HG03097 (cell line): ENCODE results near the gene AHNAK2.
"Not testable (repeated sequence)": the region's sequence is repeated elsewhere in the genome, so short reads cannot be mapped to it uniquely, and the experiment has no call there.

Source experiments
- ATAC-seq: cut with Tn5 transposase; IDR thresholded peaks from one replicate; pipeline ENCODE4 v1.9.1; 2021; ENCODE audit not compliant: unreplicated experiment, low FRiP score

AHNAK2 gene

DNA sequence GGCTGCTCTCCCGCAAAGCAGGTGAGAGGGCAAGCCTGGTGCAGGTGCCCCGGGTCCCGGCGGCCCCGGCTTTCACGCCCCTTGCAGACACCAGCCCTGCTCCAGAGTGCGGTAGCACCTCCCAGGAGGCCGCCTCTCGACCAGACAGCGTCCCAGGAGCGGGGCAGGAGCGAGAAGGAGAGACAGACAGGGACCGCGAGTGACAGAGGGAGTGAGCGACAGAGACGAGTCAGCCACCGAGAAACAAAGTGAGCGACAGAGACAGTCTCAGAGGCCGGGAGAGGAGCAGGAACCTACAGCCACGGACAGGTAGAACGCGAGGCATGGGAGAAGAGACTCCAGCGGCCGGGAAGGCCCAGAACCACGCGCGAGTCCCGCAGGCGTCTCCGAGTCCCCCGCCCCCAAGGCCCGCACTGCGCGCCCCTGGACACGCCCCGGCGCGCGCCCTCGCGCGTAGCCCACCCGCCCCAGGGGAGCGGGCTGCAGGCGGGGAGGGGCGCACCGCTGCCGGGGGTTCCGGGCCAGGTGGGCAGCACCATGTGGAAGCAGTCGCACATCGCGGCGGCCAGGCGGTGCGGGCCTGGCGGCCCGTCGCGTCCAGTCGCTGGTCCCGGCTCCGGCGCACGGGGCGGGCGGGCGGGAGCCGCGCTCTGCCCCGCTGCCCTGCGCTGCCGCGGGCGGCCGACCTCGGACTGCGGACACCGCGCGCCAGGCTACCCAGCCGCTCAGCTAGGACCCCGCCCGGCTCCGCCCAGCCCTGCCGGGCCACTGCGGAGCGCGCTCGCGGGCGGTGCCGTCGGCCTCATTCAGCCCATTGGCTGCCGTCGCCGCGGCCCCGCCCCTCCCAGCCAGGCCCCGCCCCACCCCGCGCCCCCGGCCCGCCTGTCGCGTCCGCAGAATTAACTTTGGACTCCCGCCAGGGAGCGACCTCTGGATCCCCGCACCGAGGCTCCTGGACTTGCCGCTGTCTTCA is at the start of gene AHNAK2:
Gene AHNAK2, minus strand, starts transcription at position 694 of the 973 bp plus-strand sequence. Its CDS starts 137 bp downstream, at position 557.
- ATAC-seq = no peak

DNA sequence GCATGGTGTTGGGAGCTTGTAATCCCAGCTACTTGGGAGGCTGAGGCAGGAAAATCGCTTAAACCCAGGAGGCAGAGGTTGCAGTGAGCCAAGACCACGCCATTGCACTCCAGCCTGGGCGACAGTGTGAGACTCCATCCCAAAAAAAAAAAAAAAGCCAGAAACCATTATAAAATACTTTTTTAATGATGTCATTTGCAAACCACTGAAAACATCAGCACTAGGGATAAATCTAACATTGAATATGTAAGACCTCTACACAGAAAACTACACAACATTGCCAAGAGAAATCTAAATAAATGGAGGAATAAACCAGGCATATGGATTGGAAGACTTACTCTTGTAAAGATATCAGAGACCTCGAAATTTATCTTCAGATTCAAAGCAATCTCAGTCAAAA is 49.5 kb upstream of the AHNAK2 start:
- ATAC-seq = not testable (repeated sequence)

DNA sequence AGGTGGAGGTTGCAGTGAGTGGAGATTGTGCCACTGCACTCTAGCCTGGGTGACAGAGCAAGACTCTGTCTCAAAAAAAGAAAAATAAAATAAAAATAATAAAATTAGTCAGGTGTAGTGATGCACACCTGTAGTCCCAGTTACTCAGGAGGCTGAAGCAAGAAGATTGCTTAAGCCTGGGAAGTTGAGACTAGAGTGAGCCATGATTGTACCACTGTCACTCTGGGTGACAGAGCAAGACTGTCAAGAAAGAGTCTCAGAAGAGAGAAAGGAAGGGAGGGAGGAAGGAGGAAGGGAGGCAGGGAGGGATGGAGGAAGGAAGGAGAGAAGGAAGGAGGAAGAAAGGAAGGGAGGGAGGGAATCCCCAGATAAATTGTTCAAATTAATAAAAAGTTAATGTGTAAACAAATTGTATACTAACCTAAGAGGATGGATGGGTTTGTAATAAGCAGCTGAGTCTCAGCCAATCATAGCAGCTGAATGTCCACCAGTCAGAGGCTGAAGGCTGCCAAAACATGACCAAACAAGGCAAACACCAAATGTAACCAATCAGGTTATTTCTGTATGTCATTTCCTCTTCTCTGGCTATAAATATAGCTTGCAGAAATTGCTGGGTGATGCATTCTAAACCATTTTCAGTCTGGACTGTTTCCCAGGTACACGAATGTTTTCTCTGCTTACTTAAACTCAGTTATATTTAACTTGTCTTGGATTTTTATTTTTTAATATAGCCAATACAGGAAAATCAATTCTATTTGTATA is 48.8 kb upstream of the AHNAK2 start:
- ATAC-seq = no peak

DNA sequence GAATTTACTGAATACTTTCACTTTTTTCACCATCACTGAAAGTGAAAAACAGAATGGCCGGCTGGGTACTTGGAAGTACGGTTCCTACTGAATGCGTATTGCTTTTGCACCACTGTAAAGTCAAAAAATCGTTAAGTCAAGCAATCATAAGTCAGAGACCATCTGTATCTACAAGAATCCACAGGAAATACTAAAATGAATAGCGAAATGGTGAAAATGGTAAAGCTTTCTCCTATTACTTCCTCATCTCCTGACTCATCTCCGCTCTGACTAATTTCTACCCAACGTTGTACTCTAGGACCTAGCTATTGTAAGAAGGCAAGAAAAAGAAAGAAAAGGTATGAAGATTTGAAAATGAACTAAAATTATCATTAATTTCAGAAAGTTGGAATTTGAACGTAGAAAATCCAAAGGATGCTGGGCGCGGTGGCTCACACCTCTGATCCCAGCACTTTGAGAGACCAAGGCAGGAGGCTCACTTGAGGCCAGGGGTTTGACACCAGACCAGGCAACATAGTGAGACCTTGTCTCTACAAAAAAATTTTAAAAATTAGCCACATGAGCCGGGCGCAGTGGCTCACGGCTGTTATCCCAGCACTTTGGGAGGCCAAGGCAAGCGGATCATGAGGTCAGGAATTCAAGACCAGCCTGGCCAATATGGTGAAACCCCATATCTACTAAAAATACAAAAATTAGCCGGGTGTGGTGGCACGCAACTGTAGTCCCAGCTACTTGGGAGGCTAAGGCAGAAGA is 48.0 kb upstream of the AHNAK2 start:
- no peak for ATAC-seq

DNA sequence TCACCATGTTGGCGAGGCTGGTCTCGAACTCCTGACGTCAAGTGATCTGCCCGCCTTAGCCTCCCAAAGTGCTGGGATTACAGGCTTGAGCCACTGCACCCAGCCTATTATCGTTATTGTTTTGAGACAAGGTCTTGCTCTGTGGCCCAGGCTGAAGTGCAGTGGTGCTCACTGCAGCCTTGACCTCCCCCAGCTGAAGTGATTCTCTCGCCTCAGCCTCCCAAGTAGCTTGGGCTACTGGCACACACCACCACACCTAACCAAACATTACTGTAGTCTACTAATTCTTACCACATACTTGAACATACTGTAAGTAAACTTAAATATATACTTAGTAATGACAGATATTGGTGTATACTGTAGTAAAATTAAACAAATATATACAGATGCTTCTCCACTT is 47.3 kb upstream of the AHNAK2 start:
- no peak for ATAC-seq

DNA sequence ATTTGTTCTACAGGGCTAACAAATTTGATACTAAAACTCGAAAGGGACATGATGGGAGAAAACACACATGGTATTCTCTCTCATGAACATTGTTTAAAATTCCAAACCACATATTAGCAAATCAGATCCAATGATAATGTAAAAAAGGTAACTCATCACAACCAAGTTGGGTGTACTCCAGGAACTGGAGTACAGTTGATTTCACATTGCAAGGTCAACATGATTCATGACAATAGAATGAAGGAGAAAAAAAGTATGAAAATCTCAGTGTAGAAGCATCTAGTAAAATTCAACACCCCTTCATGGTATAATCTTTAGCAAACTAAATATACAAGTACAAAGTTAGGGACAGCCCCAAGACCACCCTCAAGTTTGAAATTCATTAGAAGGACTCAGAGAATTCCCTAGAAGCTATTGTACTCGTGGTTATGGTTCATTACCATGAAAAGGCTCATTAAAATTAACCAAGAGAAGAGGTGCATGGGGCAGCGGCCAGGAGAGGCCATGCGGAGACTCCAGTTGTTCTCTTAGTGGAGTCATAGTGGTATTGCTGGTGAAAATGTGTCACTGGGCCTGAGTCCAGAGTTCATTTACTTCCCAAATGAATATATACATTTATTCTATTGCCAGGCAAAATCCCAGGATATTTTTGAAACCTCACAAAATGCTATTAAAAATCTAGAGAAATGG is 45.8 kb upstream of the AHNAK2 start:
- no peak for ATAC-seq

DNA sequence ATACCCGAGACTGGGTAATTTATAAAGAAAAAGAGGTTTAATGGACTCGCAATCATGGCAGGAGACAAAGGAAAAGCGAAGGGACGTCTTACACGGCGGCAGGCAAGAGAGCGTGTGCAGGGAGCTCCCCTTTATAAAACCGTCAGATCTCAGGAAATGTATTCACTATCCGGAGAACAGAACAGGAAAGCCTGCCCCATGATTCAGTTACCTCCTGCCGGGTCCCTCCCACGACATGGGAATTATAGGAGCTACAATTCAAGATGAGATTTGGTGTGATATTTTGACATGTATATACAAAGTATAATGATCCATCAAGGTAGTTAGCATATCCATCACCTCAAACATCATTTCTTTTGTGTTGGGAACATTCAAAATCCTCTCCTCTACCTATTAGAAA is 45.0 kb upstream of the AHNAK2 start:
- ATAC-seq = no peak

DNA sequence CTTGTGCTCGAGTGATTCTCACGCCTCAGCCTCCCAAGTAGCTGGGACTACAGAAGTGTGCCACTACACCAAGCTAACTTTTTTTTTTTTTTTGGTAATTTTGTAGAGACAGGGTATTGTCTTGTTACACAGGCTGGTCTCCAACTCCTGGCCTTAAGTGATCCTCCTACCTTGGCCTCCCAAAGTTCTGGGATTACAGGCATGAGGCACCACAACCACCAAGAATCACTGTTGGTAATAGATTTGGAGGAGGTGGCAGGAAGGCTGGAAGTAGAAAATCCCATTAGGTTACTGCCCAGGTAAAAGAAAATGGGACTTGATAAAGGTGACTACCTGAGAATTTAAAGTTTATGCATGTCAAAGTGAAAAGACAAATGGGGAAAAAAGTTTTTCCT is 44.1 kb upstream of the AHNAK2 start:
- ATAC-seq = no peak

DNA sequence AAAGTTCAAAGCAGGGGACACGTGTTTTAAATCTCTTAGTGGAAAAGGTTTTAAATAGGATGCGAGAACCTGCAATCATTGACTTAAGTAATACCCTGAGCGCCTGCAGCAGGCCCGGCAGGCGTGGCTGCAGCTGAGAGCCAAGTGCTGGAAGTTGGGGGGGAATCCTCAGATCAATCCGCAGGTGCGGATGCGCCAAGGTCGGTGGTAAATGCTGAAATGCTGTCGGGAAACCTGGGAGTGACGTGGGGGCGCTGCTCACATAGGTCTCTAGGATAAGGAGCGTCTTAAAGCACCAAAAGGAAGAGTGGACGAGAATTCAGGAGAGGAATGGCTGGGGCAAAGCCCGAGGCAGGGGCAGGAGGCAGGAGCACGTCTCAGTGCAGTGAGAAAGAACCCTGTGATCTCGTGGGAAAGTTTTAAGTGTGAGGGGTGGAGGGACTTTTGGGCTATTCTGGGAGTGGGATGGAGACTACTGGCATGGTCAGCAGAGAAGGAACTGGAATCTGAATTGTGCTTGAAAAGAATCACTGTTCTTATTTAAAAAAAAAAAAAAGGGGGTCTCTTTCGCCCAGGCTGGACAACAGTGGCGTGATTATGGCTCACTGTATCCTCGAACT is 43.6 kb upstream of the AHNAK2 start:
- no peak for ATAC-seq

DNA sequence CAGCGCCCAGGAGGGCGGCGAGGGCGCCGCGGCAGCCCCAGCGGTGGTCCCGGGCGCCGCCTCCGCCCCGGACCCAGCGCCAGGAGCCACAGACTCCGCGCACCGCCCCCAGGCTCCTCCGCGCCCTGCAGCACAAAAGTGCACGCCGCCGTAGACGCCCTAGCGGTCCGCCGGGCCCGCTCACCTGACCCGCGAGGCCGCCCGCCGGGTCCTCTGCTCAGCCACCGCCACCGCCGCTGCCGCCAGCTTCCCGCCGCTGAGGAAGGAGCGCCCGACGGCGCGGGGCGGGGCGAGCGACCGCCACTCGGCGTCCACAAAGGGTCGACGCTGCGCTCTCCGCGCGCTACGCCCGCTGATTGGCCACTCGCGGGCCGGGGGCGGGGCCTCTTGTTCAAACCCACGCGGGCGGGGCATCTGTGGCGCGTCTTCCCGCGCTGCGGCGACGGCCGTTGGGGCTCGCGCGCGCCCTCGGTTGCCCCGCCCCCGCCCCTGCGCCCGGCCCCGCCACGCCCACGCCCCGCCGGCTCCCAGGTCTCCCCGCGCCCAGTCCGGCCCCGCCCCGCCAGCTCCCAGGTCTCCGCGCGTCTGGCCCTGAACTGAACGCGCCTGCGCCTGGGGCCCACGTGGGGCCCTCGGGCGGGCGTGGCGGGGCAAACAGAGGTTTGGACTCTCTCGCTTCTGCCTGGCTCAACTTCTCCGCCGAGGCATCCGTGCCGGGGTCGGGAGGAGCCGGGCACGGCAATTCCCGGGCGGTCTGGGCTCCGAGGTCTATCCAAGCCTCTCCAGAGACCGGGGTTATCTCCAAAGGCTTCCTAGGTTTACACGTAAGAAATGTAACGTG is 42.9 kb upstream of the AHNAK2 start, which contains the start of gene CDCA4:
Gene CDCA4, minus strand, starts transcription at position 269 of the 841 bp plus-strand sequence. CDS start 9,154 bp downstream, outside the sequence.
- peak; percentile 75 for ATAC-seq

DNA sequence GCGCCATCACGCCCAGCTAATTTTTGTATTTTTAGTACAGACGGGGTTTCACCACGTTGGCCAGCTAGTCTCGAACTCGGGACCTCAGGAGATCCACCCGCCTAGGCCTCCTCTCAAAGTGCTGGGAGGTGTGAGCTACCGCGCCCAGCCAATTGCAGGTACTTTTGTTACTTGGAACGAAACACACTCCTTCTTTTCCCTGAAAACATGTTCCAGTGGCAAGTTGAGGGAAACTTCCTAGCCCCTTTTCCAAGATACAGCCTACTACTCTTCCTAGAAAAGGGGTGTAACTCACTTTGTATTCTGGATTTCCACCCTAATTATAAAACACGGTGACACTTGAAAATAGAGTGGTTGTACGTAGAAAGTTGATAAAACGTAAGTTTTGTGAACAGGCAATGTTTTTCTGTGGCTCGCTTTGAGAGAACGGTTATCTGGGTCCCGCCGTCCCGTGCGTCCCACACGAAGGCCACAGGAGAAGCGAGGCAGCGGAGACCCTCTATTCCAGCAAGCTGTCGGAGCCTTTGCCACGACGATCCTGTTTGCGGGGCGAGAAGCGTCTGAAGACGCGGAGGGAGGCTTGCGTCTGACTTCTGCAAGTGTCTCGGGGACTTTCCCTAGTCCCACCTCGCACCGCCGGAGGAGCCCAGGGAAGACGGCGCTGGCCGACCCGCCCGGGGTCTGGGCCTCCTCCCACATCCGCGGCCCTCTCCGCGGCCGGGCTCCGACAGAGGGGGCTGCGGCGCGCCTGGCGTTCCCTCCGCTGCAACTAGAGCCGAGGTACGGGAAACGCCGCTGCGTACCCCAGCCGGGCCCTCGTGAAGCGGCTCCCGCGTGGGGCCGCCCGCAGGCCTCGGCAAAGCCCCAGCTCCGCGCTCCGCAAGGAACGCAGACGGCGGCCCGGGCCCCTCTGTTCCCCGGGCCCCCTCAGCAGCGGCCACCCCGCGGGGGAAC is 42.0 kb upstream of the AHNAK2 start:
- peak; percentile 10 for ATAC-seq

DNA sequence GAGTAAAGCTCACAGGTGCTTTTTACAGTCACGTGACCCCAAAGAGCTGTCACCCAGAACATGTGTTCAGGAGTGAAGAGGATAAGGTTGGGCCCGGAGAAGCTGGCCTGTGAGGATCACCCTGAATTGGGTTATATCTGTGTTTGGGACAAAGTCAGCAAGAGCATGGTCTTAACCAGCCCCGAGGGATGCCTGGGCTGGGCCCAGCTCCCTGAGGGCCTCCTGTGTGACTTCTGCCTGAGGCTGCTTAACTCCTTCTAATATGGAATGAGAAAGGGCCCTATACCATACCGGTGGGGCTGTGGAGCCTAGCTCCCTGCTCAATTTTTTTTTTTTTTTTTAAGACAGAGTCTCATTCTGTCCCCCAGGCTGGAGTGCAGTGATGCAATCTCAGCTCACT is 40.2 kb upstream of the AHNAK2 start:
- ATAC-seq = no peak

DNA sequence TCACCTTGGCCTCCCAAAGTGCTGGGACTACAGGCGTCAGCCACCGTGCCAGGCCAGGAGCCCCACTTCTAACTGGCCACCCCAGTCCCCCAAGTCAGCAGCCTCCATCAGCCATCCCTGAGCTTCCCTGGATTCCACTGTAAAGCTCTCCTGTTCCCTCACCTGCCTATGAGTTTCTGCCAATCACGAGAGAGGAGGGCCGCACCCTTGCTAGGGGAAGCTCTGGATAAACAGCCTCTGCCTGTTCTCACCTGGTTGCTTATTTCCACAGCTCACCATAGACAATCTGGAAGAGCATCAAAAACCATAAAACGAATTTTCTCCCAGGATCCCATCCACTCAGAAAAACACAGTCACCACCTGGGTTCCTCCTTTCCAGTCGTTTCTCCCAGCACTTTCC is 37.7 kb upstream of the AHNAK2 start:
- no peak for ATAC-seq

DNA sequence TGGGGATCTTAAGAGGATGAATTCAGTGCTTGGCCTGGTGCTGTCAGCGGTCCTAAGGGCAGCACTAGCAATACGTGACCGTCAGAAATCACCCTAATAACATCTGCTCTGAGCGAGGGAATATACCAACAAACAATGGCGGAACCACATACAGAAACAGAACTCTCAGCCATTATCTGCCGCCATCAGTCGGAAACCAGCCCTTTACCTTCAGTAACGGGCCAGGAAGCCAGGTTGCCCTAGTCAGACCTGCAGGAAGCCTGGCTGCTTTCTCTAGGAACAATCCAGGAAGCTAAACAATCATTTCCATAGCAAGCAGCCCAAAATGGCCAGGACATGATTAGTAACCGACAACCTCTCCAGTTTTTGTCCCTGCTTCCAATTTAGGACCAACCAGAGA is 37.1 kb upstream of the AHNAK2 start:
- ATAC-seq = no peak

DNA sequence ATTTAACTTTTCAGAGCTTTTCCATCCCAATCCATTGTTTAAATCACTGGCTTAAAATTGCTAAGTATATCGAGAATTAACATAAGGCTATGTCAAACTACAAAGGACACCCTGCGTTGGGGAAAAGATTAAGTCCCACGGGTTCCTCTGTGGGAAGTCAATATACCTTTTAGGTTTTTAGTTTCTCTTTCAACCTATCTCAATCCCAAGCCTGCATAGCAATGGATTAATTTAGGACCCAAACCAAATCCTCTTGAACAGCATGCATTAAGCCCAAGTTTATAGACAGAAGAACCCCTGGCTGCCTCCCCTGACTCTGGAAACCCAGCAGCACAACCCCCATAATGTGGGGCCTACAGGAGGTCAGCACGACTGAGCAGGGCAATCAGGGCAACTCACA is 36.5 kb upstream of the AHNAK2 start:
- no peak for ATAC-seq

DNA sequence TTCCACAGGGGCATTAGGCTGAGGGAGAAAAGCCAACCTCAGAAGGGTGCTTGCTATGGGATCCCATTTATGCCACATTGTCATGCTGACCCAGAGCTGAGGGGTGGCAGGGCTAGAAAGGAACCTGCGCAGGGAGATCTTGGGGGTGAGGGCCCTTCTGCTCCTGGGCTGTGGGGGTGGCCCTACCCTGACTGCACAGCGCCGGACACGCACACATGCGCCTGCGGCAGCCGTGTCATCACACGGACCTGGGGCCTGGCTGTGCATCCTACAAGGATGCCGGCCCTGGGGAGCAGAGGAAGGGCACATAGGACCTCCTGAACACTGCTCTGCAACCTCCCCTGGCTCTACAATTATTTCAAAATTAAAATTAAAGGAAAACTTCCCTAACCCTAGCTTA is 35.9 kb upstream of the AHNAK2 start:
- ATAC-seq = no peak

DNA sequence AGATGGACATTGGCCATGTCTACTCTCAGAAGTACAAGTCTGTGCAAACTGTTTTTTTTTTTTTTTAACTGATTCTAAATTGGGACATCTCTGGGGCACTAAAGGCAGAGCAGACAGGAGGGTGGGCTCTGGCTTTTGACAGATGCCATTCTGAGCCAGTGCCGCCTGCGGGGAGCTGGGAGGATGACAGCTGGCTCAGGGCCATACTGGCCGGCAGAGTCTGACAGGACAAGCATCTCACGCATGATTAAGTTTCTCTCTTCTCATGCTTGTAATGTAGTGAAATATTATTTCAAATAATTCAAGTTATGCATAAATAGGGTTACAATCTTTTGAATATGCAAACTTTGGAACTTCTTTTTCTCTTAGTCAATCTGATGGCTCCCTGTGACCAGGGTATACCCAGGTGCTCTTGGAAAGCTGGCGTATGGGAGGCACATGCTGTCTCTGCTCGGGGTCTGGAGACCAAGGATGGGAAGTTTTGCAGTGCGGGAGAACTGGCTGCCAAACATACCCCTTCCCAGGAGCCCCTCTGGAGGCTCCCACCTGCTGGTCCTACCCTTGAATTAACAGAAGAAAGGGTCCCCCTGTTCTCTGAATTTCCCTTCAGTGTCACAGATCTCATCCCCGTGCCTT is 35.1 kb upstream of the AHNAK2 start:
- no peak for ATAC-seq
